ENCODE results near the gene FOXA1. TPM values are rescaled to one million over a fixed set of nuclear protein-coding genes. Genes with fewer than 3 reads are reported as not detected.

Gene FOXA1
- total and polyA plus RNA-seq, 9 donors, result 0.12 to 2.9 (median 0.31) TPM; not detected in 6

DNA sequence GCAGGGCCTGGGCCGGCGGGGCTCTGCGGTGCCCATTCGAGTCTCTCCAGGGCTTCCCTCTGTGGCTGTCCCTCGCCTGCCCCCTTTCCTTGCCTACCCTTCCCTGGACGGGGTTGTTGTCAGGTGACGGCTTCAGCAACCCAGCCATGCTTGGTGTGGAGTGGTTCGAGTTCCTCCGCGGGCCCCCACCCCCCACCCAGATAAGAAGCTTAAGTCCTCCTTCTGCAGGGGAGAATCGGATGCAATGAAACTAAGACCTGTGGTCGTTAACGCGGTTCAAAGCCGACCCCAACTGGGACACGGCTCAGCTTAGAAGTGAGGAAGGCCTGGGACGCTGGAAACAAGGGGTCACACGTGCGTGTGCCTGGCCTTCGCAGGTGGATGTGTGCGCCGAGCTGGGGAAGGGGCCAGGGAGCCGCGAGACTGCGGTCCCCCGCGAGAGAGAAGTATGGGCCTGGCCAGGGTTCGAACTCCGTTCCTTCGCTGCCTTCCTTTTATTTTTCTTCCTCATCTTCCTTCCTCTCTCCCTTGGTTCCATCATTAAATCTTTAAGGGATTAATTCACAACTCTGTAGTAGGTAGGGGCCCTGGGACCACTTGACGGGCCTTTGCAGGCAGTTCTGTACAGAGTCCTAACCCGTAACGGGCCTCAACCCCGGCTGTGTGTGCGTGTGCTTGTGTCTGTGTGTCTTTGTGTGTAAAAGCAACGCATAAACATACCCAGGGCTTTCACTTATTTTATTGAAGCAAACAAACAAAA, 3.9 kb upstream of the FOXA1 start:
- Histone ChIP-seq H3K4me3 (no peak overlapping the region), H3K4me1 (ENCODE audit: insufficient read depth) (peaks cover 5% of the 10 kb centered on the region), H3K27me3 (no peaks in the 10 kb centered on the region), H3K36me3 (no peaks in the 10 kb centered on the region), H3K27ac (no peak overlapping the region), H3K9me3 (no peaks in the 10 kb centered on the region)
- DNase-seq, result no peak
- TF ChIP-seq, protein P1, sequence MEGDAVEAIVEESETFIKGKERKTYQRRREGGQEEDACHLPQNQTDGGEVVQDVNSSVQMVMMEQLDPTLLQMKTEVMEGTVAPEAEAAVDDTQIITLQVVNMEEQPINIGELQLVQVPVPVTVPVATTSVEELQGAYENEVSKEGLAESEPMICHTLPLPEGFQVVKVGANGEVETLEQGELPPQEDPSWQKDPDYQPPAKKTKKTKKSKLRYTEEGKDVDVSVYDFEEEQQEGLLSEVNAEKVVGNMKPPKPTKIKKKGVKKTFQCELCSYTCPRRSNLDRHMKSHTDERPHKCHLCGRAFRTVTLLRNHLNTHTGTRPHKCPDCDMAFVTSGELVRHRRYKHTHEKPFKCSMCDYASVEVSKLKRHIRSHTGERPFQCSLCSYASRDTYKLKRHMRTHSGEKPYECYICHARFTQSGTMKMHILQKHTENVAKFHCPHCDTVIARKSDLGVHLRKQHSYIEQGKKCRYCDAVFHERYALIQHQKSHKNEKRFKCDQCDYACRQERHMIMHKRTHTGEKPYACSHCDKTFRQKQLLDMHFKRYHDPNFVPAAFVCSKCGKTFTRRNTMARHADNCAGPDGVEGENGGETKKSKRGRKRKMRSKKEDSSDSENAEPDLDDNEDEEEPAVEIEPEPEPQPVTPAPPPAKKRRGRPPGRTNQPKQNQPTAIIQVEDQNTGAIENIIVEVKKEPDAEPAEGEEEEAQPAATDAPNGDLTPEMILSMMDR (IDR thresholded peaks at IDR 0.05), result no peak
- no peak for TF ChIP-seq EP300 (IDR thresholded peaks at IDR 0.05)
- TF ChIP-seq POLR2A (IDR thresholded peaks at IDR 0.05), result no peak
- intact Hi-C loops (cut with DNase I), result no loop called here
- WGBS, 3 donors, result 12 to 21% (median 13%) methylated on average over 36 of the region's 36 CpGs

DNA sequence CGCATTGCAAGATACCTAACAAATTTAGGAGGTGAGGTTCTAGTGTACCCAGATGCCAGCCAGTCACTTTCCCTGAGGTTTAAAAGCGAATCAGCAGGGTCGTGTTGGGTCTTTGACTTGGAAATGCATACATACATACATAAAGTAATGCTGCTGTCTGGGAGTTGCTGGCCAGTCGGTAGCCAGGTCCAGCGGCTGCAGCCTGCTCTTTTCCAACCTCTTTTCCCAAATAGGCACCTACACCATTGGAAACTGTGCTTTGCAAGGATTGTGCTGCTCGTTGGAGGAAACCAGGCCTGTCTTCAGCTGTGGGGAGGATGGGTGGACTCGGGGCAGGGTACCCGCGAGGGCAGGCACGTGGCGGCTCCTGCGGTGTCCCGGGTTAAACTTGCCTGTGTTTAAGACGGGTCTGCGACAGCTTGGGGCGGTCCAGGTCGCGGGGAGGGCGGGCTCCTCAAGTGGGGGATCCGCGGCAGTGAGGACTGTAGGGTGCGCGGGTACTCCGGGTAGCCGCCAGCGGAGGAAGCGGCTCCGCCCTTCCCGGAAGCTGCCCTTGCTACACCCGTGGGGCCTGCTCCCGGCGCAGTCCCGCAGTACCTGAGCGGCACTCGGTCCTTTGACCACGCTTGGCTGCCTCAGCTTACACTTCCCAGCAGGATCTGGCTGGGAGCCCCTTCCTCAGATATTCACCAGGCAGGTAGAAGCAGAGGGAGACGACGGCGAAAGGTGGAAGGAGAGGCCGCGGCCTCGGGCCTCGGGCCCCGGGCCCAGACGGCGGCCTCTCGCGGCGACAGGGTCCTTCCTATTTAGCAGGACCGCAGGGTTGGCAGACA, 3.1 kb upstream of the FOXA1 start:
- H3K4me3 ChIP-seq, result no peak overlapping the region
- WGBS, 3 donors, result 4 to 7% (median 5%) methylated on average over 44 to 50 of the region's 50 CpGs
- no peaks in the 10 kb centered on the region for H3K9me3 ChIP-seq
- intact Hi-C loops (cut with DNase I), result no loop called here
- H3K4me1 ChIP-seq (ENCODE audit: insufficient read depth), result peaks cover 5% of the 10 kb centered on the region
- DNase-seq, result no peak
- no peaks in the 10 kb centered on the region for H3K36me3 ChIP-seq
- H3K27me3 ChIP-seq, result no peaks in the 10 kb centered on the region
- TF ChIP-seq EP300 (IDR thresholded peaks at IDR 0.05) (no peak), POLR2A (IDR thresholded peaks at IDR 0.05) (no peak)
- TF ChIP-seq, protein P1 (IDR thresholded peaks at IDR 0.05), result no peak
- H3K27ac ChIP-seq, result no peak overlapping the region

DNA sequence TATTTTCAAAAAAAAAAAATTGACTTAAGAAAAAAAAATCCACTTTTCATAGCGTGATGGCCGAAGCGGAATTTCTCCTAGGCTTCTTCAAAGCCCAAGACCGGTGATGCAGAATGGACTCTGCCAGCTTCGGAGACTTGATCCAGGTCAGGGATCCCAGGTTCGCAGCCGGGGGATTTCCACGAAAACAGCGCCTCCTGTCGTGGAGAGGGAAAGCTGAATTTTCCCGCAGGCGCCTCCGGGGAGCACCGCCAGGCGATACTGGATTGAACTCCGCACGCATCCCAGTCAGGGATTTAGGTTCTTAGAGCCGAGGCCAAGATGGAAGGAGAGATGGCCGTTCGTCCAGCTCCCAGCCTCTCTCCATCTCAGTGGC, 2.5 kb upstream of the FOXA1 start:
- no peaks in the 10 kb centered on the region for H3K27me3 ChIP-seq
- H3K4me3 ChIP-seq, result no peak overlapping the region
- H3K36me3 ChIP-seq, result no peaks in the 10 kb centered on the region
- H3K9me3 ChIP-seq, result no peaks in the 10 kb centered on the region
- 7 to 11% (median 10%) methylated on average over 20 of the region's 20 CpGs for WGBS, 3 donors
- DNase-seq, result no peak
- no peak for TF ChIP-seq EP300 (IDR thresholded peaks at IDR 0.05)
- TF ChIP-seq, protein P1 (IDR thresholded peaks at IDR 0.05), result no peak
- no peak for TF ChIP-seq POLR2A (IDR thresholded peaks at IDR 0.05)
- no peak overlapping the region for H3K27ac ChIP-seq
- H3K4me1 ChIP-seq (ENCODE audit: insufficient read depth), result peaks cover 5% of the 10 kb centered on the region
- intact Hi-C loops (cut with DNase I), result no loop called here

DNA sequence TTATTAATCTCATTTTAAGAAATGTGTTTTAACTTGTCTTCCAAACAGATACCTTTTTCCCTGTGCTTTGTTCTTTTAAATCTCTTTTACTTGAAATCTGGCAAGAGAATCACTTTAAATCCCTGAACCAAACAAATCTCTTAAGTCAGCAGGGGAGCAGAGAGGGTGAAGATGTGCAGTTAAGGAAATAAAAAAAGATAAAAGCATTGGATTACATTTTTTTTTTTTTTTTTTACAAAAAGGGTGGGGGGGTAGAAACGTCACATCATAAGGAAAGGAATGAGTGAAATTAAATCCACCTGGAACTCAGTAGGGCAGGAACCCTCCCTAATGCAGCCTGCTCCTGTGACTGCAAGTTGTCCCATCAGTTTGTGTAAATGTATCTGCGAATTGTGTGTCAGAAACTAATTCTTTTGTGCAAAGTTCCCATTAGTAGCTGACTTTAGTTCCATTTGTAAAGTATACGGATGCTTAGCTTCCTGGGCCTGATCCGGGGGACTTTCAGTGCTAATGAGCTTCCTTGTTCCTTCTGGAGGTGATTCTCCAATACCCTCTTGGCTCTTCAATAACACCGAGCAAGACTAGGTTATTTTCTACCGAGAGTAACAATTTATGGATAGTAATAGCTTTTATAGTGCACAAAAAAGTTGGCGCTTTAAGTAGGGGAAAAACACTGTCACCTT, 1.9 kb upstream of the FOXA1 start:
- Histone ChIP-seq H3K4me1 (ENCODE audit: insufficient read depth) (peaks cover 9% of the 10 kb centered on the region), H3K27me3 (no peaks in the 10 kb centered on the region), H3K27ac (no peak overlapping the region), H3K36me3 (no peaks in the 10 kb centered on the region), H3K4me3 (no peak overlapping the region), H3K9me3 (peaks cover 0 to 3% of the 10 kb centered on the region in 2 donors)
- intact Hi-C loops (cut with DNase I), result no loop called here
- no peak for DNase-seq
- TF ChIP-seq, protein P1 (IDR thresholded peaks at IDR 0.05), result no peak
- TF ChIP-seq POLR2A (IDR thresholded peaks at IDR 0.05) (no peak), EP300 (IDR thresholded peaks at IDR 0.05) (no peak)
- 16 to 23% (median 19%) methylated on average over 7 of the region's 7 CpGs for WGBS, 3 donors
